IMR-90 (cell line): Measurements from ENCODE around the gene THSD1. TPM values are rescaled to one million over a fixed set of nuclear protein-coding genes. Genes with fewer than 3 reads are reported as not detected.

Source experiments
- ATAC-seq: fragments of 200-7000 bp; cut with Tn5 transposase; 2 replicates; pipeline ENCODE4 v1.9.1; 2020; ENCODE audit warnings: low read depth, mild to moderate bottlenecking, moderate library complexity
- BruUV-seq: library from RNA; stranded (reverse); fragments of 400-500 nt; replicated peaks from 2 replicates; lab custom pipeline; 2021; lab: Mats Ljungman, UMichigan
- CTCF ChIA-PET: fragments of 300-600 bp; formaldehyde crosslinking; extraction: SDS; loops from one replicate; lab custom pipeline; 2021; ENCODE audit warnings: antibody characterized with exemption; lab: Yijun Ruan, JAX
- POLR2A ChIA-PET: fragments of 300-600 bp; sonication (Branson Sonifier 250); formaldehyde crosslinking; loops from one replicate; lab custom pipeline; 2022; ENCODE audit warnings: antibody characterized with exemption; ENCODE audit not compliant: unreplicated experiment; lab: Charles Lee
- DNase-seq: peaks from one replicate; pipeline ENCODE4 v3.0.0; 2013
- H2AFZ ChIP-seq: replicated peaks from 2 replicates; pipeline ENCODE3; 2013; ENCODE audit warnings: low read length, mild to moderate bottlenecking; ENCODE audit not compliant: poor library complexity
- H2AK5ac ChIP-seq: 2 replicates; pipeline ENCODE4 v1.6.1; 2013; ENCODE audit warnings: low read depth, low read length, inconsistent platforms
- H2AK9ac ChIP-seq: replicated peaks from 2 replicates; pipeline ENCODE3; 2013; ENCODE audit warnings: mild to moderate bottlenecking, low read depth, low read length, moderate library complexity; ENCODE audit not compliant: poor library complexity
- H2BK120ac ChIP-seq: 2 replicates; pipeline ENCODE4 v1.6.1; 2013; ENCODE audit warnings: low read depth, low read length, inconsistent platforms
- H2BK15ac ChIP-seq: 3 replicates; pipeline ENCODE4 v1.6.1; 2013; ENCODE audit warnings: low read depth, low read length, inconsistent platforms
- H2BK20ac ChIP-seq: 2 replicates; pipeline ENCODE4 v1.6.1; 2013; ENCODE audit warnings: low read depth, mild to moderate bottlenecking, inconsistent platforms, low read length, moderate library complexity
- H2BK5ac ChIP-seq: 2 replicates; pipeline ENCODE4 v1.6.1; 2013; ENCODE audit warnings: mild to moderate bottlenecking, low read depth, low read length, inconsistent platforms; ENCODE audit not compliant: poor library complexity, severe bottlenecking
- H3K14ac ChIP-seq: replicated peaks from 2 replicates; pipeline ENCODE4 v1.6.1; 2013; ENCODE audit warnings: low read depth, low read length, inconsistent platforms
- H3K18ac ChIP-seq: 2 replicates; pipeline ENCODE4 v1.6.1; 2013; ENCODE audit warnings: low read depth, low read length, control low read depth
- H3K23ac ChIP-seq: 2 replicates; pipeline ENCODE4 v1.6.1; 2013; ENCODE audit warnings: low read depth, low read length, inconsistent platforms
- H3K27ac ChIP-seq: 2 replicates; pipeline ENCODE4 v1.5.1; 2013; ENCODE audit warnings: mild to moderate bottlenecking, control low read depth, low read length; ENCODE audit not compliant: insufficient read depth
- H3K27me3 ChIP-seq: 2 replicates; pipeline ENCODE4 v1.6.1; 2013; ENCODE audit warnings: low read length; ENCODE audit not compliant: control insufficient read depth, insufficient read depth
- H3K36me3 ChIP-seq: 2 replicates; pipeline ENCODE4 v1.6.1; 2013; ENCODE audit warnings: low read length, mixed read lengths; ENCODE audit not compliant: control insufficient read depth, insufficient read depth
- H3K4ac ChIP-seq: 2 replicates; pipeline ENCODE4 v1.6.1; 2013; ENCODE audit warnings: low read depth, low read length, inconsistent platforms
- H3K4me1 ChIP-seq: 2 replicates; pipeline ENCODE4 v1.6.1; 2013; ENCODE audit warnings: low read length, mixed read lengths; ENCODE audit not compliant: control insufficient read depth, insufficient read depth
- H3K4me2 ChIP-seq: 2 replicates; pipeline ENCODE4 v1.6.1; 2013; ENCODE audit warnings: low read depth, mild to moderate bottlenecking, control low read depth, low read length, moderate library complexity
- H3K4me3 ChIP-seq: 2 replicates; pipeline ENCODE4 v1.5.1; 2013; ENCODE audit warnings: low read depth, mild to moderate bottlenecking, control low read depth, low read length, moderate library complexity; ENCODE audit not compliant: insufficient read depth
- H3K56ac ChIP-seq: 2 replicates; pipeline ENCODE4 v1.6.1; 2013; ENCODE audit warnings: low read length, inconsistent platforms; ENCODE audit not compliant: insufficient read depth; ENCODE audit errors: extremely low read depth
- H3K79me1 ChIP-seq, 2 experiments: 2 replicates each; pipeline ENCODE4 v1.6.1; 2013; ENCODE audit warnings: low read length in 2 of 2, inconsistent platforms in 1 of 2, low read depth in 1 of 2
- H3K9ac ChIP-seq: 2 replicates; pipeline ENCODE4 v1.6.1; 2013; ENCODE audit warnings: low read depth, low read length, control low read depth
- H3K9me1 ChIP-seq: 2 replicates; pipeline ENCODE4 v1.6.1; 2013; ENCODE audit warnings: low read length, inconsistent platforms; ENCODE audit not compliant: insufficient read depth
- H3K9me3 ChIP-seq: 2 replicates; pipeline ENCODE4 v1.6.1; 2013; ENCODE audit warnings: low read length; ENCODE audit not compliant: control insufficient read depth, insufficient read depth
- H4K20me1 ChIP-seq: 2 replicates; pipeline ENCODE4 v1.6.1; 2013; ENCODE audit warnings: low read length, inconsistent platforms; ENCODE audit not compliant: insufficient read depth
- H4K5ac ChIP-seq: 2 replicates; pipeline ENCODE4 v1.6.1; 2013; ENCODE audit warnings: mild to moderate bottlenecking, low read depth, low read length, control low read depth
- H4K8ac ChIP-seq, 2 experiments: 2 replicates each; pipeline ENCODE4 v1.6.1; 2013; ENCODE audit warnings: low read depth in 2 of 2, low read length in 2 of 2, control low read depth in 1 of 2, inconsistent platforms in 1 of 2
- H4K91ac ChIP-seq: 2 replicates; pipeline ENCODE4 v1.6.1; 2013; ENCODE audit warnings: low read depth, low read length, inconsistent platforms; ENCODE audit not compliant: insufficient read depth
- BHLHE40 ChIP-seq: fragments of 150-350 bp; IDR thresholded peaks from 2 replicates; pipeline ENCODE4 v1.6.1; 2016; ENCODE audit warnings: mild to moderate bottlenecking, low read depth, low read length
- CHD1 ChIP-seq: IDR thresholded peaks from 2 replicates; pipeline ENCODE4 v1.6.1; 2012; ENCODE audit warnings: low read depth, low read length, improper control_type of control experiment
- MAFK ChIP-seq: IDR thresholded peaks from 2 replicates; pipeline ENCODE4 v1.6.1; 2012; ENCODE audit warnings: low read depth, low read length, improper control_type of control experiment
- MXI1 ChIP-seq: IDR thresholded peaks from 2 replicates; pipeline ENCODE4 v1.6.1; 2012; ENCODE audit warnings: low read depth, mild to moderate bottlenecking, low read length, moderate library complexity, borderline replicate concordance
- NFE2L2 ChIP-seq: fragments of 150-350 bp; IDR thresholded peaks from 2 replicates; pipeline ENCODE4 v1.6.1; 2016; ENCODE audit warnings: low read depth, mild to moderate bottlenecking, low read length
- RAD21 ChIP-seq: IDR thresholded peaks from 2 replicates; pipeline ENCODE4 v1.6.1; 2012; ENCODE audit warnings: low read length, improper control_type of control experiment
- RCOR1 ChIP-seq: IDR thresholded peaks from 2 replicates; pipeline ENCODE4 v1.6.1; 2012; ENCODE audit warnings: mild to moderate bottlenecking, low read length, improper control_type of control experiment; ENCODE audit not compliant: insufficient replicate concordance
- RFX5 ChIP-seq: IDR thresholded peaks from 2 replicates; pipeline ENCODE4 v1.8.0; 2012; ENCODE audit warnings: low read depth, mild to moderate bottlenecking, low read length, moderate library complexity
- WGBS, 2 experiments: methylation state at CpG; one replicate each; pipeline versions ENCODE4 v1.1.5 to v1.1.7; 2013; ENCODE audit warnings: missing lambda C conversion rate in 2 of 2; ENCODE audit not compliant: insufficient read length in 1 of 2; ENCODE audit errors: extremely low coverage in 2 of 2; 5-methylcytosine and 5-hydroxymethylcytosine counted together
- dilution Hi-C: fragments of 300-500 bp; cut with HindIII; formaldehyde crosslinking; loops from one replicate; pipeline ENCODE4 v1.14.3; 2018; ENCODE audit warnings: low sequenced_read_pairs; ENCODE audit not compliant: unreplicated experiment
- in situ Hi-C: fragments of 300-500 bp; cut with MboI; formaldehyde crosslinking; loops from 3 replicates; pipeline ENCODE4 v1.14.3; 2019; ENCODE audit warnings: low sequenced_read_pairs, inconsistent platforms, mixed read lengths
- intact Hi-C: fragments of 100-400 bp; cut with micrococcal nuclease; formaldehyde crosslinking; loops from 2 replicates; pipeline ENCODE4 v1.10.0; 2022
- polyA plus RNA-seq, 3 experiments: library from polyadenylated mRNA; depleted of rRNA; stranded (reverse); fragments of >200 nt; gene quantifications; 2 replicates each; pipeline ENCODE4 v1.2.3, GENCODE V29; 2012; ENCODE audit warnings: low replicate concordance in 1 of 3
- total RNA-seq: library from RNA; depleted of rRNA; stranded (reverse); fragments of >200 nt; gene quantifications from 2 replicates; pipeline ENCODE4 v1.2.3, GENCODE V29; 2012
- TF ChIP-seq, protein P1 (sequence below): fragments of 150-350 bp; IDR thresholded peaks from 2 replicates; pipeline ENCODE4 v1.6.1; 2017; ENCODE audit warnings: mild to moderate bottlenecking, antibody characterized with exemption, low read length, low read depth
- TF ChIP-seq, protein P2 (sequence below): fragments of 150-350 bp; IDR thresholded peaks from 2 replicates; pipeline ENCODE4 v1.6.1; 2016; ENCODE audit warnings: low read depth, mild to moderate bottlenecking, low read length, moderate library complexity, borderline replicate concordance
- TF ChIP-seq, protein P3 (sequence below): conservative IDR thresholded peaks from 2 replicates; pipeline ENCODE4 v1.5.1; 2012; ENCODE audit warnings: mild to moderate bottlenecking, low read depth, low read length, improper control_type of control experiment

Gene THSD1
- total and polyA plus RNA-seq, 2 of the 4 experiments (the other 2 are of a cell fraction): 12.1 to 19.0 TPM

DNA sequence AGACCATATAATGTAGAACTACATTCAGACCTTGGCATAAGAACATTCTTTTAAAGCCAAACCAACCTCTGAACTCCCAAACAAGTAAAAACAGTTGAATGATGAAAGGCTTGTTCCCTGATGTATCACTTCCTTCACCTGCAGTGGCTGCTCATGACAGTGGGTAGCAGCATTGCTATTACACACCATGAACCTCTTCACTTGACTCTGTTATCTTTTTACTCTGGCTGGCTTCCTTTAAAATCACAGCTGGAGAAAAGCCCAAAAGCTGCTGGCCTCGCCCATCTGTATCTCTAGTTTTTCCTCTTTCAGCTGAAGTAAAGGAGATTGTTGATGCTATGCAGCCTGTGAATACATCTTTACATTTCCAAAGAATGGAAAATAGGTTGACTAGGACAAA lies 22.6 kb downstream of the THSD1 start:
- H2AFZ ChIP-seq: no peak overlapping the region
- no peak overlapping the region for H2AK5ac ChIP-seq
- no peak overlapping the region for H4K8ac ChIP-seq
- H3K4me1 ChIP-seq: peaks cover 2% of the 10 kb centered on the region; the same call in 1 of the 2 replicates
- no CpG with 5 or more reads among the region's 1 CpG for WGBS, 2 experiments
- no peaks in the 10 kb centered on the region for H4K20me1 ChIP-seq
- no peak overlapping the region for H4K5ac ChIP-seq
- no peak overlapping the region for H4K91ac ChIP-seq
- ATAC-seq: no peak
- no peak for TF ChIP-seq MXI1
- TF ChIP-seq RFX5: no peak
- TF ChIP-seq NFE2L2: no peak
- no peak for TF ChIP-seq BHLHE40
- no peak for TF ChIP-seq RCOR1
- TF ChIP-seq CHD1: no peak
- TF ChIP-seq, protein P1, sequence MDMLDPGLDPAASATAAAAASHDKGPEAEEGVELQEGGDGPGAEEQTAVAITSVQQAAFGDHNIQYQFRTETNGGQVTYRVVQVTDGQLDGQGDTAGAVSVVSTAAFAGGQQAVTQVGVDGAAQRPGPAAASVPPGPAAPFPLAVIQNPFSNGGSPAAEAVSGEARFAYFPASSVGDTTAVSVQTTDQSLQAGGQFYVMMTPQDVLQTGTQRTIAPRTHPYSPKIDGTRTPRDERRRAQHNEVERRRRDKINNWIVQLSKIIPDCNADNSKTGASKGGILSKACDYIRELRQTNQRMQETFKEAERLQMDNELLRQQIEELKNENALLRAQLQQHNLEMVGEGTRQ: no peak
- no peak for TF ChIP-seq MAFK
- no peak for TF ChIP-seq RAD21
- TF ChIP-seq, protein P2, sequence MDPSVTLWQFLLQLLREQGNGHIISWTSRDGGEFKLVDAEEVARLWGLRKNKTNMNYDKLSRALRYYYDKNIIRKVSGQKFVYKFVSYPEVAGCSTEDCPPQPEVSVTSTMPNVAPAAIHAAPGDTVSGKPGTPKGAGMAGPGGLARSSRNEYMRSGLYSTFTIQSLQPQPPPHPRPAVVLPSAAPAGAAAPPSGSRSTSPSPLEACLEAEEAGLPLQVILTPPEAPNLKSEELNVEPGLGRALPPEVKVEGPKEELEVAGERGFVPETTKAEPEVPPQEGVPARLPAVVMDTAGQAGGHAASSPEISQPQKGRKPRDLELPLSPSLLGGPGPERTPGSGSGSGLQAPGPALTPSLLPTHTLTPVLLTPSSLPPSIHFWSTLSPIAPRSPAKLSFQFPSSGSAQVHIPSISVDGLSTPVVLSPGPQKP: no peak
- TF ChIP-seq, protein P3, sequence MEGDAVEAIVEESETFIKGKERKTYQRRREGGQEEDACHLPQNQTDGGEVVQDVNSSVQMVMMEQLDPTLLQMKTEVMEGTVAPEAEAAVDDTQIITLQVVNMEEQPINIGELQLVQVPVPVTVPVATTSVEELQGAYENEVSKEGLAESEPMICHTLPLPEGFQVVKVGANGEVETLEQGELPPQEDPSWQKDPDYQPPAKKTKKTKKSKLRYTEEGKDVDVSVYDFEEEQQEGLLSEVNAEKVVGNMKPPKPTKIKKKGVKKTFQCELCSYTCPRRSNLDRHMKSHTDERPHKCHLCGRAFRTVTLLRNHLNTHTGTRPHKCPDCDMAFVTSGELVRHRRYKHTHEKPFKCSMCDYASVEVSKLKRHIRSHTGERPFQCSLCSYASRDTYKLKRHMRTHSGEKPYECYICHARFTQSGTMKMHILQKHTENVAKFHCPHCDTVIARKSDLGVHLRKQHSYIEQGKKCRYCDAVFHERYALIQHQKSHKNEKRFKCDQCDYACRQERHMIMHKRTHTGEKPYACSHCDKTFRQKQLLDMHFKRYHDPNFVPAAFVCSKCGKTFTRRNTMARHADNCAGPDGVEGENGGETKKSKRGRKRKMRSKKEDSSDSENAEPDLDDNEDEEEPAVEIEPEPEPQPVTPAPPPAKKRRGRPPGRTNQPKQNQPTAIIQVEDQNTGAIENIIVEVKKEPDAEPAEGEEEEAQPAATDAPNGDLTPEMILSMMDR: no peak
- H3K9me3 ChIP-seq: no peaks in the 10 kb centered on the region
- H3K14ac ChIP-seq: no peak overlapping the region
- no peak overlapping the region for H3K4me2 ChIP-seq
- ChIA-PET POLR2A (no interaction called here), CTCF (no interaction called here)
- H3K79me1 ChIP-seq: no peaks in the 10 kb centered on the region
- H2BK15ac ChIP-seq: no peak overlapping the region
- H3K18ac ChIP-seq: no peak overlapping the region
- no peak overlapping the region for H3K4ac ChIP-seq
- no peak overlapping the region for H2BK120ac ChIP-seq
- intact Hi-C loops (no loop called here), in situ Hi-C loops (no loop called here), dilution Hi-C loops (no loop called here)
- no peak overlapping the region for H3K9ac ChIP-seq
- BruUV-seq: no TSS peak
- no peaks in the 10 kb centered on the region for H3K9me1 ChIP-seq
- no peak overlapping the region for H3K27ac ChIP-seq
- DNase-seq: peak; percentile 28
- peaks cover 2% of the 10 kb centered on the region; the same call in 1 of the 2 replicates for H3K27me3 ChIP-seq
- no peak overlapping the region for H2BK5ac ChIP-seq
- H3K23ac ChIP-seq: no peak overlapping the region
- H2AK9ac ChIP-seq: no peak overlapping the region
- no peaks in the 10 kb centered on the region for H3K36me3 ChIP-seq
- no peak overlapping the region for H3K4me3 ChIP-seq
- H2BK20ac ChIP-seq: no peak overlapping the region
- H3K56ac ChIP-seq: no peak overlapping the region
